G401.6 (cell line): ENCODE results near the gene PCYT2.
"Not testable (repeated sequence)": the region's sequence is repeated elsewhere in the genome, so short reads cannot be mapped to it uniquely, and the experiment has no call there.

Experiments used
- FAIRE-seq: peaks from 2 replicates; lab custom pipeline; 2012; peaks lifted over from hg19 to GRCh38; lab: Jason Lieb, UNC

The PCYT2 gene

GRCh38 chr17:81911277-81911961 lies at the start of gene PCYT2:
PCYT2 (minus strand) TSS chr17:81911399; CDS start chr17:81911355, 44 bp downstream.
- FAIRE-seq, result no peak

- no peak for FAIRE-seq
Measured at GRCh38 chr17:81960130-81960958, 49.1 kb upstream of the PCYT2 start.

GRCh38 chr17:81959362-81960129 lies 48.3 kb upstream of the PCYT2 start:
- no peak for FAIRE-seq

GRCh38 chr17:81958633-81959342 lies 47.6 kb upstream of the PCYT2 start:
- FAIRE-seq, result no peak

- FAIRE-seq, result no peak
Measured at GRCh38 chr17:81957691-81958432, 46.7 kb upstream of the PCYT2 start.

- no peak for FAIRE-seq
Measured at GRCh38 chr17:81956607-81957589, 45.7 kb upstream of the PCYT2 start.

GRCh38 chr17:81955756-81956544 lies 44.8 kb upstream of the PCYT2 start:
- FAIRE-seq, result no peak

GRCh38 chr17:81955058-81955681 lies 44.0 kb upstream of the PCYT2 start:
- FAIRE-seq, result no peak

GRCh38 chr17:81954131-81955057 lies 43.2 kb upstream of the PCYT2 start:
- FAIRE-seq, result no peak

GRCh38 chr17:81953443-81953842 lies 42.2 kb upstream of the PCYT2 start:
- not testable (repeated sequence) for FAIRE-seq

GRCh38 chr17:81952792-81953228 lies 41.6 kb upstream of the PCYT2 start:
- FAIRE-seq, result no peak

GRCh38 chr17:81951785-81952684 lies 40.8 kb upstream of the PCYT2 start:
- no peak for FAIRE-seq

GRCh38 chr17:81950501-81950900 lies 39.3 kb upstream of the PCYT2 start:
- no peak for FAIRE-seq

GRCh38 chr17:81948635-81949378 lies 37.6 kb upstream of the PCYT2 start:
- FAIRE-seq, result no peak

- no peak for FAIRE-seq
Measured at GRCh38 chr17:81947189-81947588, 36.0 kb upstream of the PCYT2 start, which contains the start of gene MYADML2. MYADML2 (minus strand) TSS chr17:81947233; CDS start chr17:81941741, 5,492 bp downstream.

- FAIRE-seq, result no peak
Measured at GRCh38 chr17:81944858-81945257, 33.7 kb upstream of the PCYT2 start.
